CD4-positive, alpha-beta T cell treated with Interleukin-6 at 100 ng/mL for 8 hours (primary cell): ENCODE measurements around the gene DSCAM.
"Not testable (repeated sequence)": the region's sequence is repeated elsewhere in the genome, so short reads cannot be mapped to it uniquely, and the experiment has no call there.

Experiments
- DNase-seq: peaks from one replicate; pipeline ENCODE4 v3.0.0-alpha.2; 2020; ENCODE audit warnings: mixed read lengths, low spot score

The DSCAM gene

DNA sequence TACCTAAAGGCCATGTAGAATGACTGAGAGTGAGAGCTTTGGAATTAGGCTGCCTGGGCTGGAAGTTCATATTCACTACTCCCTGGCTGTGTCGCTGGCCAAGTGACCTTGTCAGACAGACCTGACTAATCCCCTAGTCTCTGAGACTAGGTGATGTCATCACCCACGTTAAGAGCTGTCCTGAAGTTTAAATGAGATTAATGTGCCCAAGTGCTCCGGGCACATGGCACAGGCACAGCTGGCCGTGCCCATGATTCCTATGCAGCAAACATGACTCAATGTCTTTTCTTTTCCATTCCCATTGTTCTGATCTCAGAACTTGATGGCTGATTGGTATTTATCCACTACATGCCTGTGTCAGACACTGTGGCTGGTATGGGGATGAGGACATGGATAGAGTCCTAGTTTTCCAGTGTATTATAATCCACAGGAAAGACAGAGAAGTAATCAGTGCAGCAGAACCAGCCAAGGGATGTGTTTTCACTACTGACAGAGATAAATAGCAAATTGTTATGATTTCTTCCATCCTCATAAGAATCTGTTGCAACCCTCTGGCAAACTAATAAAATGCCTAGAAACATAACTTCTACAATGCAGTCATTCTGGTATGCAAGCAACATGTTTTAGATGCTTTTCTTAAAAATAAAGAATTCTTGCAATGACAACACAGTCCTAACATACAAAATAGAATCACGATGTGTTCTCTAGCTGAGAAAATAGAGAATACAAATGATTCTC, 798.8 kb downstream of the DSCAM start:
- no peak for DNase-seq

DNA sequence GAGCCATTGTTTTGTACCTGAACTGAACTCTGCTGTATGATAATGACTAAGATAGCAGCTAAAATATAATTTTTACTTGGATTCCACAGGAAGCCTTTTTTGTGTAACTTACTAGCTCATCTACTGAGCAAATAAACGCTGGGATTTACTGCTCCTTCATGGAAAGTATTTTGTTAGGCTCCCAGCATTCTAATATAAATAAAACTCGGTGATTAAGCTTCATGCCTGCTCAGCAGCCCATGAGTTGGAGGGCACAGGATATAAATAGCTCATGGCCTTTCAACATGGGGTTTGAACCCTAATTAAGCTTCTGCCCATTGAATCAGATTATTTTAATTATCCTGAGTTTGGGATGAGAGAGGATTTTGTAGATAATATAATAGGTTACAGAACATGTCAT, 799.7 kb downstream of the DSCAM start:
- DNase-seq = no peak

DNA sequence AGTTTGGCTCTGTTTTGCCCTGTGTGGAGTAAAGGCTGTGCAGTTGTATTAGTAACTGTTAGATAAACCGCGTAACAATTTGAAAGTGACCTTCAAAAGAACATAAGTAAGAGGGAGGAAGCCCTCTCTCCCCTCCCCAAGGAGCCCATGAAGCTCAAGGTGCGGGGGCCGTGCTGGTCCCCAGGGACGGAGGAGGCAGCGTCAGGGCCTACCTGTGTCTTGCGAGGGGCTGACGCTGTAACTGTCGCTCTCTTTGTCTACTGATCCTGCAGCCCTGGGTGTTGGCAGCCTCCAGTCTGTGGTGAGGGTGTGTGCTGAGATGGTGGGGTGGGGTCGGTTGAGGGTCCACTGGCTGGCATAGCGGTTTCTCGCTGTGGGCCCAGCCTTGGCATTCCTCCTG, 803.1 kb downstream of the DSCAM start:
- no peak for DNase-seq

DNA sequence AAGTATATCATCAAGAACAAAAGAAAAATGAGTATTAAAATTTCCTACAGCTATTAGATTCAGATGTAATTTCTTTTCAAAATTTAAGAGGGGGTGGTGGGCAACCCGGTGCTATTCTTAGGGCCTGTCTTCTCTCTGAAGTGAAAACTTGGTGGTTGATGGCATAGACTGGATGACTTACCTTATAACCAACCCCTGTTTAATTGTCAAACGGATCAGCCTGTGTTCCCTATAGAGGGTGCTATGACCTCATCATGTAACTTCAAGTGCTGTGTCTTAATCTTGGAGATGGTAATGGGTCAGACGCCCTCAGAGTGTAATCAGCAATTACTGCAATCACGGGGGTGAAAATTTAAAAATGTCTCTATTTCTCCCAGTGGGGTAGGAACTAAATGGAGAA, 803.5 kb downstream of the DSCAM start:
- DNase-seq = no peak

DNA sequence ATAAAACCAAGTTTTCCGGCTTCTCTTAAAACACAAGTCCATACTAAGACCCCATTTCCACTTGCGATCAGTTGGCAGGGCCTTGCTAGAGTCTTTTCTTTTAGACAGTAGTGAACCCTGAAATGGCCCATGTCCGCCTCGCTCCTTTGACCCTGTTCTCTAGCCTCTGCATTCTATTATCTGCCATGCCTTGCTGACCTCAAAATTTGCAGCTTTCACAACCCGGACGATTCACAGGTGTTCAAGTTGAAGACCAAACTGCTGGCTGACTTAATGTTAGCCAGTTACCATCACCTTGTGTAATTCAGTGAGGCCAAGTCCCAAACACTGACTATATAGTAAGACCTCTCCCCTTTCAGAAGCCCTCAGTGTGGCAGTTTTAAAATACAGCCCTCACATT, 805.5 kb downstream of the DSCAM start:
- DNase-seq = no peak

DNA sequence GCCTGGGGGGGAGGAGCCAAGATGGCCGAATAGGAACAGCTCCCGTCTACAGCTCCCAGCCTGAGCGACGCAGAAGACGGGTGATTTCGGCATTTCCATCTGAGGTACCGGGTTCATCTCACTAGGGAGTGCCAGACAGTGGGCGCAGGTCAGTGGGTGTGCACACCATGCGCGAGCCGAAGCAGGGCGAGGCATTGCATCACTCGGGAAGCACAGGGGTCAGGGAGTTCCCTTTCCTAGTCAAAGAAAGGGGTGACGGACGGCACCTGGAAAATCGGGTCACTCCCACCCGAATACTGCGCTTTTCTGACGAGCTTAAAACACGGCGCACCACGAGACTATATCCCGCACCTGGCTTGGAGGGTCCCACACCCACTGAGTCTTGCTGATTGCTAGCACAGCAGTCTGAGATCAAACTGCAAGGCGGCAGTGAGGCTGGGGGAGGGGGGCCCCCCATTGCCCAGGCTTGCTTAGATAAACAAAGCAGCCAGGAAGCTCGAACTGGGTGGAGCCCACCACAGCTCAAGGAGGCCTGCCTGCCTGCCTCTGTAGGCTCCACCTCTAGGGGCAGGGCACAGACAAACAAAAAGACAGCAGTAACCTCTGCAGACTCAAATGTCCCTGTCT, 813.7 kb downstream of the DSCAM start:
- DNase-seq = not testable (repeated sequence)

DNA sequence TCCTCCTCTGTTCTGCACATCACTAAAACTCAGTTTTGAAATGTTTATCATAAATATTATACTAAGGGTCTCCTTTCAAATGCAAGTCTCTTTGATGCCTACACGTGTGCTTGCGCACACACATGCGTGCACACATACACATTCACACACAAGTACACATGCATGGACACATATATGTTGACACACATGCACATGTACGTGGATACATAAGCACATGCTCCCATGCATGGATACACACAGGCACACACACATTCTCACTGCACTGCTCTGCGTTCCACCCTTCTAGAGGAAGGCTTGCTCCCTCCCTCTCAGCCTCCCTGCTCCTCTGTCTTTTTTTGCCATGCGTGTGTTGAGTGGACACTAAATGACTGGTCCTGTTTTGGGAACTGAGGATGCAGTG, 817.1 kb downstream of the DSCAM start:
- no peak for DNase-seq

DNA sequence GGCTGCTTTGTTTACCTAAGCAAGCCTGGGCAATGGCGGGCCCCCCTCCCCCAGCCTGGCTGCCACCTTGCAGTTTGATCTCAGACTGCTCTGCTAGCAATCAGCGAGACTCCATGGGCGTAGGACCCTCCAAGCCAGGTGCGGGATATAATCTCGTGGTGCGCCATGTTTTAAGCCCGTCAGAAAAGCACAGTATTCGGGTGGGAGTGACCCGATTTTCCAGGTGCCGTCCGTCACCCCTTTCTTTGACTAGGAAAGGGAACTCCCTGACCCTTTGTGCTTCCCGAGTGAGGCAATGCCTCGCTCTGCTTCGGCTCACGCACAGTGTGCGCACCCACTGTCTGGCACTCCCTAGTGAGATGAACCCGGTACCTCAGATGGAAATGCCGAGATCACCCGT, 818.6 kb downstream of the DSCAM start:
- DNase-seq = not testable (repeated sequence)

DNA sequence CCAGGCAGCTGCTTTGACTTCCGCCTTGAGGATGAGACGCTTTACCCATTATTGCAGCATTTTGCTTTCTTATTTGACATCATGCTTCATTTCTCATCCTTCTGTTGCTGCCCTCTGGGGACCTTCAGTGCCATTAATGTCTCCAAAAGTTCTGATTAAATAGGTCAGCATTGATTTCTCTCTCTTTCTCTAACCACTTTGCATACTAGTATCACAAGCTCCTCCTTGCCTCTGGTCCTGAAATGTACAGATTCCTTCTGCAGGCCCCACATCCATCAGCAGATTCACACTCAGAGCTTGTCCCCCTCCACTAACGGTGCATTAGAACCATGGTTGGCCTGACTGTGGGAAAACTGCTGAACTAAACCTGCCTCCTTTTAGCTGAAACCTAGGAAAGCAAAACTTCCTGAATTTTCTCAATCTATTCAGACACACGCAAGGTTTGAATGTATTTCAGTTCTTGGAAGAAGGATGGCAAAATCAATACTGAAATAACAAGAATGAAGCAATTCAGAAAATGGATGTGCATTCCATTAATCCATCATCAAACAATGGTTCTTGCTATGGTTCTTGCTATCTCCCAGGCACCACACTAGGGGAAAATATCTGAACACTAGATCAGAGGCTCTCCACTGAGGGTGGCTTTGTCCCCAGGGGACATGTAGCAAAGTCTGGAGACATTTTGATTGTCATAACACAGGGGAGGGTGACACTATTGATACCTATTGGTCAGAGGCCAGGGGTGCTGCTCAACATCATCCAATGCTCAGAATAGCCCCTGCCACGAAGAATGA, 825.2 kb downstream of the DSCAM start:
- DNase-seq = no peak

DNA sequence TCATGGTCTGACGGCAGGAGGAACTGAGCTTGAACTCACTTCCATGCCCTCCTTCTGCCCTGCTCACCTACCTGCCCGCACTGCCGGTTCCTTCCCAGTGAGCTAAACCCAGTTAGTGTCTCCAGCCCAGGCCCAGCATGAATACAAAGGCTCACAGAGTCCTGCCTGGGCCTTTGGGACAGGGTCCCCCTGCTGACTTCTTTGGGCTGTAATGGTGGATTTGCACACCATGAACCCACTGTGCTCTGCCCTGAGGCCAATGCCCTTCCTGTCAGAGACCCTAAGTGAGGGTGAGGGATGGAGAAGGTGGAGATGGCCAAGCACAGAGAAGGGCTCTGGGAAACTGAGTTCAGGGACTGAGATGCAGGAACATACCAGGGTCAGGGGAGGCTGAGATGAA, 826.3 kb downstream of the DSCAM start:
- no peak for DNase-seq

DNA sequence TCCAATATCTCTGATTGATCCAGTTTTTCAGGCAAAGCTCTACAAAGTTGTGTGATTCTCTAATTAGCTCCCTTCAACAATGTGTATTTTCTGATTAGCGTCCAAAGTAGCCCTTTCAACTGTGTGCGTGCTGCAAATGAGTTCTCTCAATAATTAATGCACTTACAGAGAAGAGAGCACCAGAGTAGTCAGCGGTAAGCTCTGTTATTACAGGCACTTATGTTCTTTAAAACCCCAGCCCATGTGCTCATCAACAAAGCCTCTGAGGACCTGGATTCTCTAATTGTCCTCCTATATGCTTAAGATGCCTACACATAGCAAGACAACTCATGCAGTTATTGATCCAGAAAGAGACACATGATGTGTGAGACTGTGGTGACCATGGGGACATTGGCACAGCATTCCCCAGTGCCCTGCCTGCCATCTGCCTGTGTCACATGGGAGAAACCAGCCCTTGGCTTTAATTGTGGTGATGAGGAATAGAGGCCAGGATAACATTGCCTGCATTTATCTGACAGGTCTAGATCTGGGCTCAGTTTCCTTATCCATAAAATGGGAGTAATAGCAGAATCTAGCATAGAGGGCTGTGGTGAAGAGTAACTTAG, 828.0 kb downstream of the DSCAM start:
- no peak for DNase-seq

DNA sequence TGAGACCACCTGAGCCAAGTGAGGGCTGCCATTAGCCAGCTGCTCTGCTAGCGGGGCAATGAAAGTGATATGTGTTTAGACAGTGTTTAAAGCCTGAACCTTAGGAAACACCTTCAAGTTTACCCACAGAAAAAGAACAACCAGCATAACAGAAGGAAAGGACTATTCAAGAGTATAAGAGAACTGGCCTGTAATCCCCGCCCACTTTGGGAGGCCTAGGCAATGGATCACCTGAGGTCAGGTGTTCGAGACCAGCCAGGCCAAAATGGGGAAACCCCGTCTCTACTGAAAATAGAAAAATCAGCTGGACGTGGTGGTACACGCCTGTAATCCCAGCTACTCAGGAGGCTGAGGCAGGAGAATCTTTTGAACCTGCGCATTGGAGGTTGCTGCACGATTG, 830.3 kb downstream of the DSCAM start:
- DNase-seq = no peak

DNA sequence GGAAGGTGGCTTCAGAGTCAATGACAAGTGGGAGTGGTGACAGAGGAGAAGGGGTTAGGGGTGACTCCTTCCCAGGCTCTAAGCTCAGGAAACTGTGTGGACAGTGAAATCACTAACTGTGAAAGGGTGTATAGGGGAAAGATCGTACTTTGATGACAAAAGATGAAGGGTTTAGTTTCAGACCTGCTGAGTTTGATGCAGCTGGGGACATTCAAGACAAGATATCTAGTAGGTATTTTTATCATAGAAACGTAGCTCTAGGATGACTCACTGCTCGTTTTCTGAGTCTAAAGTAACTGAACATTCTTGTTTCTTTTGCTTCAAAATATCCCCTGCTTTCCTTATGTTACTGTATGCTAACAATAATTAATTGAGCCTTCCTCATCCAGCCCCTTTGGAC, 830.7 kb downstream of the DSCAM start:
- no peak for DNase-seq

DNA sequence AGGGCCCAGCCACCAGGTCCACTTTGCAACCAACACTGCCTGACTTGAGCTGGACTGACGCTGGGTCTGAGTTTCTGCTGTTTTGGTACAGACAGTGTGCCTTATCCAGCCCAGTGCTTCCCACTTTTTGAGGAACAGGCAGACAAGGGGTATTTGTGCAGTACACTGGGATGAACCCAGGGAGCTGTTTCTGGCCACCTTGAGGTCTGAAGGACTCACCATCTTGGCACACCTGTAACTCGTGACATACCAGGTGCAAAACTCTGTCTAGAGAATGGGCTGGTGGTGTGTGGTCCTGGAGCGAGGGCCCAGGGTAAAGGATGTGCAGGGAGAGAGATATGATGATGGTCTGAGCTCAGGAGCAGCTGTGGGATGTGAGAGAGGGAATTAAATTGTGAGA, 831.1 kb downstream of the DSCAM start:
- DNase-seq = no peak

DNA sequence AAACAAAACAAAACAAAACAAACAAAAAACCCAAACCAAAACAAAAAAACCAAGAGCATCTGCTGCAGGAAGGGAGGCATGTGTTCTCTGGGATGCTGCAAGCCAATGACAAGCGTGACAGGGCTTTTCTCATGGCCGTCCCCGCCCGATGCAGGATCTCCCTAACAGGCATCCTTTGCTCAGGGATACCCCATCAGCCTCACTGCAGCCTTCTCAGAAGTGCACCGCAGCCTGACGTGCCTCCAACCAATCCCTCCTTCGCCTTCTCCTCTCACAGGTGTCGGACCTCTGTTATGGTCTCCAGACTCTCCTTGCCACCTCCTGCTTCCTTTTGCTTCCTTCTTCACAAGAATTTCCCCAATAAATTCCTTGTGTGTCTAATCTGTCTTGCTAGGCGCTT, 832.6 kb downstream of the DSCAM start:
- no peak for DNase-seq

DNA sequence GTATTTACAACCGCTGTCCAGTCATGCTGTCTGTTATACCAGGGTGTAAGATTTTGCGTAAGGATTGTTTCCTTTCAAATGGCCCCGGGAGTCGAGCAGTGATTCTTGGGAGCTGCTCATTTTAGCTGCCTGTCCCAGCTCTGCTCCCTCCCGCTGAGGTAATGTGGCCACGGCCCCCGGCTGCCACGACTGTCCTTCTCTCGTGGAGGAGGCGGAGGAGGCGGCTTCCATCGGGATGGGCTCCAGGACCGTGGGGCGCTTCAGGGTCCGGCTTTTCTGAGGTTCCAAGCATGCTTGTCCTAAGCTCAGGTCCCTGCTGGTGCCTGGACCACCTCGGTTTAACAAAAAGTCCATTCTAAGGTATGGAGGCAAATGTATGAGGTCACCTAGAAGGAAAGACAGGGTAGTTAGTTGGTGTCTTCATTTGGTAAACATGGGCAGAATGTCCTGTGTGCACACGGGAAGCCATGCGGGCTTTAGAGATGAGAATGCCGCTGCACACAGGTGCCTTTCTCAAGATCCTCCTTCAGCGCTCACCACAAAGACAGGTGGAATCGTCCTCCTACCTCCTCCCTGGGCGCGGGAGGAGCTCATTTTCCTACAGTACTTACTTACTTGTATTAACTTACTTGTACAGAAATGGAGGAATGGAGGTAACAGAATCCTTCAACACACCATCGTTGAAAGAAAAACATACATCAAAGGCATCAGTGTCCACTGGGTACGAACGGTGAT, 833.8 kb downstream of the DSCAM start:
- no peak for DNase-seq

DNA sequence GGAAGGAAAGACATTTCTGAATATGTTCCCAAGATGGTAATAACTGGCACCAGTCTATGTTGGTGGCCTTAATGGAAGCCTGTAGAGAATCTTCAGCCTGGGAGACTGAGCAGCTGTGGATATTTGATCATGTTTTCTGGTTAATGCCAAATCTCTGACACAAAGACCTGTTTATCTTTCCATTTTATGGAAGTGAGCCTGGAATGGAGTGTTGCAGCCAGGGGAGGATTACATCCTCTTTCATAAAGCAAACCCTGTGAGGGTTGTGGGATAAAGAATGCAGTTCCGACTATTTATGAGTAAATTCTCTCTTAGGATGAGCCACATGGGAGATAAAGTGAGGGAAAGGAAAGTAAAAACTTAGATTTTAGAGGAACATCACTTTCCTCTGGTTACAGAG, 835.6 kb downstream of the DSCAM start:
- DNase-seq = no peak

DNA sequence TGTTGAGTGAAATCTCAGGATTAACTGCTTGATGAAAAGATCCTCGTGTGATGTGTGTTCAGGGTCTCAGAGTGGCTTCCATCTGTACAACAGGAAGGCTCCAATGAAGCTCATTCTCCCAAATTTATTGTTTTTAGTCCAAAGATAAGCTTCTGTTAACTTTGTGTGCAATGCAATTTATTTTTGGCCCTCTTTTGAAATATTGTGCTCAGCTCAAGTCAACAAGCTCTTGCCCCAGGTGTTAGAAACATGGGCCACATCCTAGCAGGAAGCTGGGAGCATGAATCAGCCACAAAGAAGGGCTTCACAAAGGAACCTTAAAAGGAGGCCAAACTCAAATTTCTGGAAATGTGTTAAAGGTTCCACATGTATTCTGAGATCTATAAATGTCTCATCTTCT, 844.0 kb downstream of the DSCAM start:
- no peak for DNase-seq

DNA sequence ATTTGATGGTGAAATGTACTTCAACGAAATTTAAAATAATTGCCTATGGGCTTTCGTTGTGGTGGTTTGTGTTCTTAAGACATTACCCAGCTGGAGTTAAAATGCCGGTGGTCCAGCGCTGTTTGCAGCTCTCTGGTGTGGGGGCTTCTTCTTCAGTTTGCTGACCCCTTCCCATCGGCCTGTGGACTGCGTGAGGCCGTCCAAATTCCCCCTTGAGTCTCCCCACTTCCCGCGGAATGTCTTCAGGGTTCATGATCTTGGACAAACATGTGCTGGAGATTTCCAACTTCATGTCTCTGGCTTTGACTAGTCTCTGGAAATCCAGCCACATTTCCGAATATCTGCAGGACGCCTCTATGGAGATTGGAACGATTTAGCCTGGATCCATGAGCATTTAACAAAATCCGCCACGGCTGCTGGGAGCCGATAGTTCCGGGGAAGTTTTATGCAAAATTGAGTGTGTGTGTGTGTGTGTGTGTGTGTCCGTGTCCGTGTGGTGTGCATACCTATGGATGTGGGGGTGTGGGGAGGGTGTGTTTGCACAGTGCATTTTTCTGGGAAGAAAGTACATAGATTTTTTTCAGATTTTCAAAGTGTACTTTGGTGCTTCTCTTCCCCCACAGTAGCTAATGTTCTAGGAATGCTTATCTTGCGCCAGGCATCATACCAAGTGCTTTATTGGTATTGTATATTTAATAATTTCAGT, 862.5 kb downstream of the DSCAM start:
- no peak for DNase-seq

DNA sequence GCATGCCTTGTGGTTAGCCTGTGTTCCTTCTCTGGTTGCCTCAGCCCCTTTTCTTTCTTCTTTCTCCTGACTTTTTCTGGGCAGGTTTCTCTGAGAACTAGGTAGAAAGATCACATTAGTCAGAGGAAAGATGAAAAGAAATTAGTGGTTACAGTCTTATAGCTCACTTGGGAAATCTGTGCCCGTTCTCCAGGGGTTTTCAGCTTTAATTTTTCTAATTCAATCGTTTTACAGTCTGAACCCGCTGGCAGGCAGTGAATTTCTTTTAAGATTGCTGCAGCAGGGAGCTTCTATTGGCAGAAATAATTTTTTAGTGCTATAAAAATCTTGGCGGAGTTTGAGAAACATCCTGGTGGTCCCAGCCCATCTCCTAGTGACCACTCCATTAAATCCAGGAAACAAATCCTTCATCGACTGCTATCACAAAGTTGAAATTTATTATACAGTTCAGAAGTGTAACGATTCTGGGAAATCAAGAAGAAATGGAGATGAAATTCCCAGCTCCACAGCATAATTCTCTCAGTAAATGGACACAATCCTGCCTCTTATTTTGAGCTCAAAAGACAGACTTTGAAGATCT, 866.6 kb downstream of the DSCAM start:
- DNase-seq = no peak

DNA sequence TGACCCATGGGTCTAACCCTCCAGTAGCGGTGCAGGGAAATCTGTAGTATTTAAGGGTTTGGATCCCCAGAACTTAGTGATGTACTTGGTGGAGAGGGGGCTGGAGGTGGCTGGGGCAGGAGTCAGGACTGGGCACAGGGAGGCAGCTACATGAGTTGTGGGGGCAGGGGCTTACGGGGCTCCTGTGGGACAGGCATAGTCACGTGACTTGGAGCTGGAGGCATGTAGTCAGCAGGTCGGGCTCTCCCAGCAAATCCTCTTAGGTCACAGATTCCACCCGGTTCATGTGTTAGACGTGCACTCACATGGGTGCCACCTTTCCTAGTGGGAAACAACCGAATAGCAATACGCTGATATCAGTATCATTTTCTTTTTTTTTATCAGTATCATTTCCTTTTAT, 867.6 kb downstream of the DSCAM start:
- no peak for DNase-seq
